SK-N-SH (cell line): ENCODE data around the gene CREB5. TPM values are rescaled to one million over a fixed set of nuclear protein-coding genes. Genes with fewer than 3 reads are reported as not detected.

Source experiments
- CTCF ChIA-PET: fragments of 300-600, 350-600 bp; formaldehyde crosslinking; extraction: SDS; loops from one replicate; lab custom pipeline; 2021; lab: Yijun Ruan, JAX
- POLR2A ChIA-PET: fragments of 350-600 bp; sonication (Branson Sonifier 250); formaldehyde crosslinking; extraction: SDS; loops from one replicate; lab custom pipeline; 2020; ENCODE audit warnings: antibody characterized with exemption, inconsistent platforms; lab: Yijun Ruan, JAX
- DNase-seq: peaks from one replicate; pipeline ENCODE4 v3.0.0; 2012
- H2AFZ ChIP-seq: fragments of 200-600 bp; sonication (generic); 2 replicates; pipeline ENCODE4 v1.8.1; 2016; ENCODE audit warnings: antibody characterized with exemption, mild to moderate bottlenecking, low read depth
- H3F3A ChIP-seq: fragments of 200-600 bp; sonication (generic); replicated peaks from 2 replicates; pipeline ENCODE3; 2016; ENCODE audit warnings: antibody characterized with exemption, mild to moderate bottlenecking; ENCODE audit not compliant: insufficient read depth
- H3K27ac ChIP-seq, 2 experiments: fragments of 200-500 bp in 1 of 2; fragments of 200-600 bp in 1 of 2; sonication (Bioruptor generic) in 1 of 2; sonication (generic), shearing (Covaris generic) in 1 of 2; 2 replicates each; pipeline versions ENCODE4 v1.5.1 to v1.6.1; 2014 to 2016; ENCODE audit warnings: low read depth in 2 of 2, inconsistent platforms in 1 of 2, low read length in 1 of 2, mild to moderate bottlenecking in 1 of 2, mixed read lengths in 1 of 2
- H3K27me3 ChIP-seq: fragments of 200-600 bp; sonication (generic), shearing (Covaris generic); 2 replicates; pipeline ENCODE4 v1.6.1; 2016; ENCODE audit warnings: mixed run types; ENCODE audit not compliant: insufficient read depth
- H3K36me3 ChIP-seq, 2 experiments: fragments of 200-500 bp in 1 of 2; fragments of 200-600 bp in 1 of 2; sonication (Bioruptor generic) in 1 of 2; sonication (generic) in 1 of 2; replicated peaks in 1 of 2; 2 replicates each; pipeline versions ENCODE3 to v1.5.1; 2014 to 2016; ENCODE audit warnings: low read length in 1 of 2, mild to moderate bottlenecking in 1 of 2; ENCODE audit not compliant: insufficient read depth in 2 of 2, control insufficient read depth in 1 of 2
- H3K4me1 ChIP-seq, 2 experiments: fragments of 200-500 bp in 1 of 2; fragments of 200-600 bp in 1 of 2; sonication (Bioruptor generic) in 1 of 2; sonication (generic), shearing (Covaris generic) in 1 of 2; 2 replicates each; pipeline versions ENCODE4 v1.5.1 to v1.6.1; 2014 to 2016; ENCODE audit warnings: low read depth in 1 of 2, low read length in 1 of 2, mixed run types in 1 of 2; ENCODE audit not compliant: insufficient read depth in 2 of 2, control insufficient read depth in 1 of 2
- H3K4me2 ChIP-seq: fragments of 200-600 bp; sonication (generic), shearing (Covaris generic); 2 replicates; pipeline ENCODE4 v1.6.1; 2017; ENCODE audit warnings: mixed run types
- H3K4me3 ChIP-seq, 2 experiments: fragments of 200-500 bp in 1 of 2; fragments of 200-600 bp in 1 of 2; sonication (Bioruptor generic) in 1 of 2; sonication (generic), shearing (Covaris generic) in 1 of 2; 2 replicates each; pipeline versions ENCODE4 v1.5.1 to v1.8.1; 2014 to 2016; ENCODE audit warnings: low read depth in 2 of 2, inconsistent platforms in 1 of 2, low read length in 1 of 2, mild to moderate bottlenecking in 1 of 2, mixed read lengths in 1 of 2, moderate library complexity in 1 of 2
- H3K79me2 ChIP-seq: fragments of 200-600 bp; sonication (generic); 2 replicates; pipeline ENCODE4 v1.8.1; 2017; ENCODE audit warnings: mild to moderate bottlenecking; ENCODE audit not compliant: insufficient read depth
- H3K9ac ChIP-seq: fragments of 200-600 bp; sonication (generic); 2 replicates; pipeline ENCODE4 v1.6.1; 2017; ENCODE audit warnings: mixed run types
- H3K9me2 ChIP-seq: fragments of 200-600 bp; sonication (generic); 2 replicates; pipeline ENCODE4 v1.6.1; 2017; ENCODE audit warnings: mixed run types
- H3K9me3 ChIP-seq: fragments of 200-600 bp; sonication (generic); 2 replicates; pipeline ENCODE4 v1.6.1; 2017; ENCODE audit warnings: mixed run types, mild to moderate bottlenecking, moderate library complexity
- H4K20me1 ChIP-seq: fragments of 200-600 bp; sonication (generic); 2 replicates; pipeline ENCODE4 v1.6.1; 2017; ENCODE audit warnings: mild to moderate bottlenecking, mixed run types; ENCODE audit not compliant: insufficient read depth
- ELF1 ChIP-seq: IDR thresholded peaks from 2 replicates; pipeline ENCODE4 v1.4.0; 2012
- EZH2phosphoT487 ChIP-seq: fragments of 200-600 bp; sonication (generic); IDR thresholded peaks from 2 replicates; pipeline ENCODE4 v1.6.1; 2017; ENCODE audit warnings: low read depth, mixed run types, mild to moderate bottlenecking, antibody characterized with exemption, moderate library complexity, borderline replicate concordance
- FOSL2 ChIP-seq: IDR thresholded peaks from 2 replicates; pipeline ENCODE4 v1.4.0; 2012; ENCODE audit warnings: low read depth, mild to moderate bottlenecking, moderate library complexity, borderline replicate concordance
- GABPA ChIP-seq: IDR thresholded peaks from 2 replicates; pipeline ENCODE4 v1.4.0; 2012; ENCODE audit warnings: low read depth, mild to moderate bottlenecking
- GATA2 ChIP-seq: sonication (generic); formaldehyde crosslinking; IDR thresholded peaks from 2 replicates; pipeline ENCODE4 v1.5.0; 2020; ENCODE audit warnings: mild to moderate bottlenecking, missing genetic modification reagents
- JUND ChIP-seq: IDR thresholded peaks from 2 replicates; pipeline ENCODE4 v1.4.0; 2012
- NFIC ChIP-seq: IDR thresholded peaks from 2 replicates; pipeline ENCODE4 v1.4.0; 2012; ENCODE audit warnings: borderline replicate concordance
- POLR2AphosphoS5 ChIP-seq: IDR thresholded peaks from 2 replicates; pipeline ENCODE4 v1.6.1; 2012; ENCODE audit warnings: low read depth, low read length
- RFX5 ChIP-seq: IDR thresholded peaks from 2 replicates; pipeline ENCODE4 v1.6.1; 2012; ENCODE audit warnings: mild to moderate bottlenecking, improper control_type of control experiment, low read length
- RXRA ChIP-seq: IDR thresholded peaks from 2 replicates; pipeline ENCODE4 v1.4.0; 2012; ENCODE audit warnings: low read depth, mild to moderate bottlenecking, borderline replicate concordance
- TAF1 ChIP-seq: IDR thresholded peaks from 2 replicates; pipeline ENCODE4 v1.6.1; 2012; ENCODE audit warnings: low read depth, mild to moderate bottlenecking, low read length, moderate library complexity, borderline replicate concordance
- YY1 ChIP-seq: IDR thresholded peaks from 2 replicates; pipeline ENCODE4 v1.4.0; 2012; ENCODE audit warnings: low read depth, mild to moderate bottlenecking
- WGBS: methylation state at CpG from one replicate; pipeline ENCODE4 v1.1.6; 2017; ENCODE audit warnings: low lambda C conversion rate; 5-methylcytosine and 5-hydroxymethylcytosine counted together
- polyA plus RNA-seq, 3 experiments: library from polyadenylated mRNA; depleted of rRNA; stranded (reverse); fragments of >200 nt; gene quantifications; 2 replicates each; pipeline ENCODE4 v1.2.3, GENCODE V29; 2012
- TF ChIP-seq, protein P1 (sequence below): IDR thresholded peaks from 2 replicates; pipeline ENCODE4 v1.4.0; 2012; ENCODE audit warnings: low read depth, borderline replicate concordance
- TF ChIP-seq, protein P2 (sequence below): IDR thresholded peaks from 2 replicates; pipeline ENCODE4; 2012
- TF ChIP-seq, protein P3 (sequence below): fragments of 150-350 bp; IDR thresholded peaks from 2 replicates; pipeline ENCODE4 v1.6.1; 2016; ENCODE audit warnings: mild to moderate bottlenecking, low read depth, low read length
- TF ChIP-seq, protein P4 (sequence below): IDR thresholded peaks from 2 replicates; pipeline ENCODE4 v1.4.0; 2012; ENCODE audit warnings: low read depth
- TF ChIP-seq, protein P5 (sequence below): IDR thresholded peaks from 2 replicates; pipeline ENCODE4 v1.4.0; 2012; ENCODE audit warnings: low read depth, borderline replicate concordance
- TF ChIP-seq, protein P6 (sequence below): fragments of 200-600 bp; sonication (generic); IDR thresholded peaks from 2 replicates; pipeline ENCODE4 v1.6.1; 2017; ENCODE audit warnings: antibody characterized with exemption, mild to moderate bottlenecking, moderate library complexity

CREB5 gene
- polyA plus RNA-seq, 1 of the 3 experiments (the other 2 are of a cell fraction), result 19.3 TPM

DNA sequence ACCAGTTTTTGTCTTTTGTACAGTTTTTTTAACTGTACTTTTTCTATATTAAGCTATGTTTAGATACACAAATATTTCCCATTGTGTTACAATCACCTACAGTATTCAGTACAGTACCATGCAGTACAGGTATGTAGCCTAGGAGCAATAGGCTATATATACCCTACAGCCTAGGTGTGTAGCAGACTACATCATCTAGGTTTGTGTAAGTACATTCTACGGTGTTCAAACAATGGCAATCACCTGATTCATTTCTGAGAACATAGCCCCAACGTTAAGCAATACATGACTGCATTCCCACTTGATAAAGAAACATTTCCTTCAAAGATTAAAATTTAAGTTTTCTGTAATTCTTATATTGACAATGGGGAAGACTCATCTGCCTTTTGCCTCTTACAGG, 456.4 kb downstream of the CREB5 start:
- Histone ChIP-seq H3K27me3 (peaks cover 14% of the 10 kb centered on the region; the same call in 1 of the 2 replicates), H3K9me3 (no peaks in the 10 kb centered on the region), H4K20me1 (no peaks in the 10 kb centered on the region), H3K9me2 (no peaks in the 10 kb centered on the region), H3K27ac (no peak overlapping the region), H3K4me2 (no peak overlapping the region), H3K79me2 (no peaks in the 10 kb centered on the region), H2AFZ (no peak overlapping the region), H3K4me3 (no peak overlapping the region), H3K4me1 (no peaks in the 10 kb centered on the region), H3K9ac (no peak overlapping the region), H3F3A (no peaks in the 10 kb centered on the region), H3K36me3 (no peaks in the 10 kb centered on the region)
- DNase-seq, result no peak
- POLR2A ChIA-PET, result no interaction called here
- WGBS, result 56% methylated on average over 2 of the region's 2 CpGs
- TF ChIP-seq GATA2 (CRISPR knock-in tag), result no peak
- TF ChIP-seq ELF1, result no peak
- TF ChIP-seq GABPA, result no peak
- TF ChIP-seq RXRA, result no peak
- TF ChIP-seq YY1, result no peak
- no peak for TF ChIP-seq FOSL2
- TF ChIP-seq, protein P1, sequence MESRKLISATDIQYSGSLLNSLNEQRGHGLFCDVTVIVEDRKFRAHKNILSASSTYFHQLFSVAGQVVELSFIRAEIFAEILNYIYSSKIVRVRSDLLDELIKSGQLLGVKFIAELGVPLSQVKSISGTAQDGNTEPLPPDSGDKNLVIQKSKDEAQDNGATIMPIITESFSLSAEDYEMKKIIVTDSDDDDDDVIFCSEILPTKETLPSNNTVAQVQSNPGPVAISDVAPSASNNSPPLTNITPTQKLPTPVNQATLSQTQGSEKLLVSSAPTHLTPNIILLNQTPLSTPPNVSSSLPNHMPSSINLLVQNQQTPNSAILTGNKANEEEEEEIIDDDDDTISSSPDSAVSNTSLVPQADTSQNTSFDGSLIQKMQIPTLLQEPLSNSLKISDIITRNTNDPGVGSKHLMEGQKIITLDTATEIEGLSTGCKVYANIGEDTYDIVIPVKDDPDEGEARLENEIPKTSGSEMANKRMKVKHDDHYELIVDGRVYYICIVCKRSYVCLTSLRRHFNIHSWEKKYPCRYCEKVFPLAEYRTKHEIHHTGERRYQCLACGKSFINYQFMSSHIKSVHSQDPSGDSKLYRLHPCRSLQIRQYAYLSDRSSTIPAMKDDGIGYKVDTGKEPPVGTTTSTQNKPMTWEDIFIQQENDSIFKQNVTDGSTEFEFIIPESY, result no peak
- TF ChIP-seq, protein P2, sequence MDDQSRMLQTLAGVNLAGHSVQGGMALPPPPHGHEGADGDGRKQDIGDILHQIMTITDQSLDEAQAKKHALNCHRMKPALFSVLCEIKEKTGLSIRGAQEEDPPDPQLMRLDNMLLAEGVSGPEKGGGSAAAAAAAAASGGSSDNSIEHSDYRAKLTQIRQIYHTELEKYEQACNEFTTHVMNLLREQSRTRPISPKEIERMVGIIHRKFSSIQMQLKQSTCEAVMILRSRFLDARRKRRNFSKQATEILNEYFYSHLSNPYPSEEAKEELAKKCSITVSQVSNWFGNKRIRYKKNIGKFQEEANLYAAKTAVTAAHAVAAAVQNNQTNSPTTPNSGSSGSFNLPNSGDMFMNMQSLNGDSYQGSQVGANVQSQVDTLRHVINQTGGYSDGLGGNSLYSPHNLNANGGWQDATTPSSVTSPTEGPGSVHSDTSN, result no peak
- CTCF ChIA-PET, result interaction anchor here (1.2 to 5.8 kb wide), 5 partner anchors 7 to 58 kb away, joined by 3 to 30 read pairs (median 3); no protein-coding TSS in a partner anchor

DNA sequence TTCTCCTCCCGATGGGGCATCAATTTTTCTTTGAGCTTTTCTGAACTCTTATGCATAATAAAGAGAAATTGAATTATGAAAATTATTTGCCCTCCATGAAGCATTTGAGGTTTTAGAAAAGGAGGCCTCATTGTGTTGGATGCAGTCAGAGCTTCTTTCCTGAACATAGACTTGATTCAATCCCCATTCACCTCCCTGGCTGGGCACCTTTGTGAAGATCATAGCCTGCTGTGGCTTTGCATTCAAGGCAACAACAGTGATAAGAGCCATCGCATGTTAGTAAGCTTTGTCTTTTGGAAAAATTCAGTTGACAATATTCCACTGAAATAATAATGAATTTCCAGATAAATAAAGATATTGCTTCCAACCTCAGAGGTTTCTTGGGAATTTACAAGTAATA, 458.8 kb downstream of the CREB5 start:
- H3K9me2 ChIP-seq, result no peaks in the 10 kb centered on the region
- no peak overlapping the region for H3K4me3 ChIP-seq
- H3K27ac ChIP-seq, result no peak overlapping the region
- no peaks in the 10 kb centered on the region for H3F3A ChIP-seq
- H3K4me2 ChIP-seq, result no peak overlapping the region
- H2AFZ ChIP-seq, result no peak overlapping the region
- no peak for DNase-seq
- H3K9ac ChIP-seq, result no peak overlapping the region
- CTCF ChIA-PET, result interaction anchor here (0.7 to 5.8 kb wide), 5 partner anchors 9 to 572 kb away, joined by 3 to 30 read pairs (median 4); no protein-coding TSS in a partner anchor
- H3K27me3 ChIP-seq, result peaks cover 14% of the 10 kb centered on the region; the same call in 1 of the 2 replicates
- H3K36me3 ChIP-seq, result no peaks in the 10 kb centered on the region
- 71% methylated on average over 2 of the region's 2 CpGs for WGBS
- no peaks in the 10 kb centered on the region for H3K79me2 ChIP-seq
- no peaks in the 10 kb centered on the region for H4K20me1 ChIP-seq
- no peaks in the 10 kb centered on the region for H3K4me1 ChIP-seq
- POLR2A ChIA-PET, result no interaction called here
- H3K9me3 ChIP-seq, result no peaks in the 10 kb centered on the region
- TF ChIP-seq, protein P2, result no peak
- TF ChIP-seq, protein P3, sequence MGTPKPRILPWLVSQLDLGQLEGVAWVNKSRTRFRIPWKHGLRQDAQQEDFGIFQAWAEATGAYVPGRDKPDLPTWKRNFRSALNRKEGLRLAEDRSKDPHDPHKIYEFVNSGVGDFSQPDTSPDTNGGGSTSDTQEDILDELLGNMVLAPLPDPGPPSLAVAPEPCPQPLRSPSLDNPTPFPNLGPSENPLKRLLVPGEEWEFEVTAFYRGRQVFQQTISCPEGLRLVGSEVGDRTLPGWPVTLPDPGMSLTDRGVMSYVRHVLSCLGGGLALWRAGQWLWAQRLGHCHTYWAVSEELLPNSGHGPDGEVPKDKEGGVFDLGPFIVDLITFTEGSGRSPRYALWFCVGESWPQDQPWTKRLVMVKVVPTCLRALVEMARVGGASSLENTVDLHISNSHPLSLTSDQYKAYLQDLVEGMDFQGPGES, result no peak
- TF ChIP-seq, protein P4, sequence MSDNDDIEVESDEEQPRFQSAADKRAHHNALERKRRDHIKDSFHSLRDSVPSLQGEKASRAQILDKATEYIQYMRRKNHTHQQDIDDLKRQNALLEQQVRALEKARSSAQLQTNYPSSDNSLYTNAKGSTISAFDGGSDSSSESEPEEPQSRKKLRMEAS, result no peak
- TF ChIP-seq RFX5, result no peak
- no peak for TF ChIP-seq JUND
- TF ChIP-seq, protein P5, sequence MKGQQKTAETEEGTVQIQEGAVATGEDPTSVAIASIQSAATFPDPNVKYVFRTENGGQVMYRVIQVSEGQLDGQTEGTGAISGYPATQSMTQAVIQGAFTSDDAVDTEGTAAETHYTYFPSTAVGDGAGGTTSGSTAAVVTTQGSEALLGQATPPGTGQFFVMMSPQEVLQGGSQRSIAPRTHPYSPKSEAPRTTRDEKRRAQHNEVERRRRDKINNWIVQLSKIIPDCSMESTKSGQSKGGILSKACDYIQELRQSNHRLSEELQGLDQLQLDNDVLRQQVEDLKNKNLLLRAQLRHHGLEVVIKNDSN, result no peak
- no peak for TF ChIP-seq EZH2phosphoT487
- TF ChIP-seq, protein P6, sequence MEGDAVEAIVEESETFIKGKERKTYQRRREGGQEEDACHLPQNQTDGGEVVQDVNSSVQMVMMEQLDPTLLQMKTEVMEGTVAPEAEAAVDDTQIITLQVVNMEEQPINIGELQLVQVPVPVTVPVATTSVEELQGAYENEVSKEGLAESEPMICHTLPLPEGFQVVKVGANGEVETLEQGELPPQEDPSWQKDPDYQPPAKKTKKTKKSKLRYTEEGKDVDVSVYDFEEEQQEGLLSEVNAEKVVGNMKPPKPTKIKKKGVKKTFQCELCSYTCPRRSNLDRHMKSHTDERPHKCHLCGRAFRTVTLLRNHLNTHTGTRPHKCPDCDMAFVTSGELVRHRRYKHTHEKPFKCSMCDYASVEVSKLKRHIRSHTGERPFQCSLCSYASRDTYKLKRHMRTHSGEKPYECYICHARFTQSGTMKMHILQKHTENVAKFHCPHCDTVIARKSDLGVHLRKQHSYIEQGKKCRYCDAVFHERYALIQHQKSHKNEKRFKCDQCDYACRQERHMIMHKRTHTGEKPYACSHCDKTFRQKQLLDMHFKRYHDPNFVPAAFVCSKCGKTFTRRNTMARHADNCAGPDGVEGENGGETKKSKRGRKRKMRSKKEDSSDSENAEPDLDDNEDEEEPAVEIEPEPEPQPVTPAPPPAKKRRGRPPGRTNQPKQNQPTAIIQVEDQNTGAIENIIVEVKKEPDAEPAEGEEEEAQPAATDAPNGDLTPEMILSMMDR, result no peak
- TF ChIP-seq ELF1, result no peak
- no peak for TF ChIP-seq POLR2AphosphoS5
- no peak for TF ChIP-seq NFIC
- no peak for TF ChIP-seq TAF1
